Immature natural killer cell (primary cell): ENCODE results near the gene UPK3BL2. TPM values are rescaled to one million over a fixed set of nuclear protein-coding genes. Genes with fewer than 3 reads are reported as not detected.
A peak's percentile ranks its signal among the peaks of the same experiment; 100 is the strongest.
"Not testable (repeated sequence)": the region's sequence is repeated elsewhere in the genome, so short reads cannot be mapped to it uniquely, and the experiment has no call there.

ENCODE experiments used
- DNase-seq, 3 donors: peaks; one replicate each; pipeline ENCODE4 v3.0.0; 2022; ENCODE audit warnings: mixed read lengths in 1 of 3
- H3K27ac Mint-ChIP-seq, 6 donors: one replicate each; pipeline ENCODE4 v1.8.0; 2020; ENCODE audit warnings: mixed read lengths in 6 of 6, mild to moderate bottlenecking in 5 of 6, inconsistent platforms in 4 of 6, moderate library complexity in 3 of 6
- H3K27me3 Mint-ChIP-seq, 3 donors: one replicate each; pipeline ENCODE4 v1.8.0; 2020 to 2021; ENCODE audit warnings: low read depth in 3 of 3, mild to moderate bottlenecking in 3 of 3, mixed read lengths in 3 of 3, moderate library complexity in 3 of 3, inconsistent platforms in 1 of 3
- H3K36me3 Mint-ChIP-seq, 3 donors: one replicate each; pipeline ENCODE4 v1.8.0; 2020; ENCODE audit warnings: mixed read lengths in 3 of 3, inconsistent platforms in 2 of 3, mild to moderate bottlenecking in 2 of 3
- H3K4me1 Mint-ChIP-seq, 2 donors: one replicate each; pipeline ENCODE4 v1.8.0; 2020; ENCODE audit warnings: inconsistent platforms in 2 of 2, mild to moderate bottlenecking in 2 of 2, mixed read lengths in 2 of 2, moderate library complexity in 1 of 2
- H3K4me3 Mint-ChIP-seq, 5 donors: one replicate each; pipeline ENCODE4 v1.8.0; 2020; ENCODE audit warnings: mild to moderate bottlenecking in 5 of 5, mixed read lengths in 5 of 5, inconsistent platforms in 3 of 5, moderate library complexity in 3 of 5
- H3K9me3 Mint-ChIP-seq, 6 donors: one replicate each; pipeline ENCODE4 v1.8.0; 2020; ENCODE audit warnings: mild to moderate bottlenecking in 6 of 6, mixed read lengths in 6 of 6, inconsistent platforms in 4 of 6, moderate library complexity in 3 of 6
- polyA plus RNA-seq, 3 donors: library from polyadenylated mRNA; unstranded; fragments of 300-500 nt; fragmentation: Illumina TruSeq; gene quantifications; one replicate each; pipeline ENCODE4 v1.2.3, GENCODE V29; 2021

UPK3BL2 gene
- polyA plus RNA-seq, 3 donors from 2014 or later, result 0.81 to 5.2 (median 2.5) TPM

DNA sequence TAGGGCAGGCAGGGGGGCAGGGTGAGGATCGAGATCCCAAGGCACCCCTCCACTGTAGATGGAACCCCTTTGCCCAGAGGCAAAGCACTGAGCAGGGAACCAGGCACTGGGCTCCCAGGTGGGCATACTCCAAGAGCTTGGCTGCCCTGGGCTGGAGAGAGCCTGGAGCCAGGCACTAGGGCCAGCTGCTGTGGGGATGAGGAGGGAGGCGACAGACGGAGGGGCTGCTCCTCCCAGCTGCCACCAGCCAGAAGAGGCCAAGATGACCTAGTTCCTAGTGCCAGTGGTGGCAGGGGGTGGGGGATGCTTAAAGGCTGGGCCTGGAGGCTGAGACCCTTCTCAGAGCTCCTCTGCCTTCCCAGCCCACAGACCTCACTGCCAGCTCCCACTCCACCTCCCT lies 27.6 kb downstream of the UPK3BL2 start:
- H3K27me3 Mint-ChIP-seq, H3K4me1 Mint-ChIP-seq, H3K36me3 Mint-ChIP-seq, H3K27ac Mint-ChIP-seq, H3K4me3 Mint-ChIP-seq, DNase-seq, H3K9me3 Mint-ChIP-seq: not testable (repeated sequence)

DNA sequence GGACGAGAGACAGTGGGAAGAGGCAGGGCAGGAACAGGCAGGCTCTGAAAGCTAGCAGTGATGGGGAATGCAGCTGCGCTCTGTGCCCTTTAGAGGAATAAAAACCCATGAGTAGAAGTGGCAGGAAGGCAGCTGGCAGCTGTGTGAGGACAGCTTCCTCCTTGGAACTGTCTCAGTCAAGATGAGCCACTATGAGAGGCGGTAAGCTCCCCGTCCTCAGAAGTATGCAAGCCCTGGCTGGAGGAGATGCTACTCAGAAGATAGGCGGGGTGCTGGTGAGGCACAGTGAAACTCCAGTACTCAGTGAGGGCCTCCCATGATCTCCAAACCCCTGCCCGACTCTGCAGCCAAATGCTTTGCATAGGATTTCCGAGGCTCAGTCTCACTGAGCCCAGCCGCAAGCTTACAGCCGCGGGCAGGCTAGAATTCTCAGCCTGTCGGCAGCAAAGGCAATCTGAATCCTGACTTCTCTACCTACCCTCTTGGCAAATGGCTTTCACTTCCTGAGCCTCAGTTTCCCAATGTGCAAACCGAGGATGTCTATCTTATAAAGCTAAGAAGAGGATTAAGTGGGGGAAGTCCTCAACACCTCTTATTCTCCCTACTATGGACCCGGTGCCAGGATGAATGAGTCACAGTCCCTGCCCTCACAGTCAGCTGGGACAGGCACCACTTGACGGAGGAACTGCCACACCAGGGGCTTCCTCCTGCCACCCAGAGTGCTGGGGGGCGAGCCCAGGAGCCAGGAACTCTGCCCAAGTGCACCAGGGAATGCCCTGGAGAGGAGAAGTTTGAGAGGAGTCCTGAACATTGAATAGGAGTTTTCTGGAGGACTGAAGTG lies 28.4 kb downstream of the UPK3BL2 start:
- H3K4me1 Mint-ChIP-seq, DNase-seq, H3K36me3 Mint-ChIP-seq, H3K4me3 Mint-ChIP-seq, H3K27ac Mint-ChIP-seq, H3K27me3 Mint-ChIP-seq, H3K9me3 Mint-ChIP-seq: not testable (repeated sequence)

DNA sequence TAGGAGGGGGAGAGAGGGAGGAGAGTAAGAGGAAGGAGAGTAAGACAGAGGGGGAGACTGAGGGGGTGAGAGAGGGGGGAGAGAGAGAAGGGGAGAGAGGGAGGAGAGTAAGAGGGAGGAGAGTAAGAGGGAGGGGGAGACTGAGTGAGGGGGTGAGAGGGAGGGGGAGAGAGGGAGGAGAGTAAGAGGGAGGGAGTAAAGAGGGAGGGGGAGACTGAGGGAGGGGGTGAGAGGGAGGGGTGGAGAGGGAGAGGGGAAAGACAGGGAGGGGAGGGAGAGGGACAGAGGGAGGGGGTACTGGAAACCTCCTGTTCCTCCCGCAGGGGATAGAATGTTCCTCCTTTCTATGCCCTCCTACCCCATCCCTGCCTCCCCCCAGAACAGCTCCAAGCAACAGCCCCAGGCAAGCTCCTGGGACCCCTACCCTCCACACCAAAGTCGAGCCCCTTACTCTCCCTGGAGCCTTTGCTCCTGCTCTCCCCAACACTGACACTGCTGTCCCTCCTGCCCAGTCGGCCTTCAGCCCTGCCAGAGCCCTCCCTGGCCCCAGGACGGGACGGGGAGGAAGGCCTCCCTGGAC lies 30.8 kb downstream of the UPK3BL2 start:
- peak overlapping the region in 2 of 5 donors; percentile 18 to 21 for H3K4me3 Mint-ChIP-seq
- H3K27me3 Mint-ChIP-seq, DNase-seq, H3K36me3 Mint-ChIP-seq, H3K9me3 Mint-ChIP-seq, H3K4me1 Mint-ChIP-seq, H3K27ac Mint-ChIP-seq: not testable (repeated sequence)

DNA sequence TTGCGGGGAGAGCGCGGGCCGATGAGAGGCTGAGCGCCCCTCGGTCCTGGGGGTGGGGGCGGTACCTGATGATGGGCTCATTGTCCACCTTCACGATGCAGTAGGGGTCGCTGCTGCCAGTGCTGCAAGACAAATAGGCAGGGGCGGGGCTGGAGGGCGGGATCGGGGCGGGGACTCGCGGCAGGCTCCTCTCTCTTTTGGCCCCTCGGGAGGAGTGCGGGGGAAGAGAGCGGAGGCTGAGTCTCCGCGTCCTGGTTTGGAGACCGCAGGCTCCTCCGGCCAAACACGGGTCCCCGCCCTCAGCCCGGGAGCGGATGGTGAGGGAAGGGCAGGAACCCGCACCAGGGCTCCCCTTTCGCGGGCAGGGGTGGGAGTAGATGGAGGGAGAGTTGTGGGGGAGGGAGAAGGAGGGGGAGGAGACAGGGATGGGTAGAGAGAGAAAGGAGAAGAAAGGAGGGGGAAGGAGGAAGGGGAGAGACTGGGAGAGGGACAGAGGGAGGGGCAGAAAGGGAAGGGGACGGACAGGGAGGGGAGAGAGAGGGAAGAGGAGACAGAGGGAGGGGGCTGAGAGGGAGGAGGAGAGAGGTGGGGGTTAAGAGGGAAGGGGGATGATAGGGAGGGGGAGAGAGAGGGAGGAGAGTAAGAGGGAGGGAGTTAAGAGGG lies 31.5 kb downstream of the UPK3BL2 start:
- H3K36me3 Mint-ChIP-seq, H3K27me3 Mint-ChIP-seq, DNase-seq, H3K4me1 Mint-ChIP-seq, H3K27ac Mint-ChIP-seq, H3K9me3 Mint-ChIP-seq, H3K4me3 Mint-ChIP-seq: not testable (repeated sequence)

DNA sequence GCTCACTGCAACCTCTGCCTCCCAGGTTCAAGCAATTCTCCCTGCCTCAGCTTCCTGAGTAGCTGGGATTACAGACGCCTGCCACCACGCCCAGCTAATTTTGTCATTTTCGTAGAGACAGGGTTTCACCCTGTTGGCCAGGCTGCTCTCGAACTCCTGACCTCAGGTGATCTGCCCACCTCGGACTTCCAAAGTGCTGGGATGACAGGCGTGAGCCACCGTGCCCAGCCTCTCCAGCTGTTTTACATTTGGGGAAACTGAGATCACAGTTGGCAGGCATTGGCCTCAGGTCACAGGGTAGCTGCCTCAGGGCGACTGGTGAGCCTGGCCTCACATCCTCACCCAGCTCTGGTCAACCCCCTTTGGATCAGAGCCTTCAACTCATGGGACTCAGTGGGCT lies 32.9 kb downstream of the UPK3BL2 start:
- not testable (repeated sequence) for H3K4me1 Mint-ChIP-seq, H3K27ac Mint-ChIP-seq, H3K27me3 Mint-ChIP-seq, H3K36me3 Mint-ChIP-seq, H3K4me3 Mint-ChIP-seq, DNase-seq, H3K9me3 Mint-ChIP-seq

DNA sequence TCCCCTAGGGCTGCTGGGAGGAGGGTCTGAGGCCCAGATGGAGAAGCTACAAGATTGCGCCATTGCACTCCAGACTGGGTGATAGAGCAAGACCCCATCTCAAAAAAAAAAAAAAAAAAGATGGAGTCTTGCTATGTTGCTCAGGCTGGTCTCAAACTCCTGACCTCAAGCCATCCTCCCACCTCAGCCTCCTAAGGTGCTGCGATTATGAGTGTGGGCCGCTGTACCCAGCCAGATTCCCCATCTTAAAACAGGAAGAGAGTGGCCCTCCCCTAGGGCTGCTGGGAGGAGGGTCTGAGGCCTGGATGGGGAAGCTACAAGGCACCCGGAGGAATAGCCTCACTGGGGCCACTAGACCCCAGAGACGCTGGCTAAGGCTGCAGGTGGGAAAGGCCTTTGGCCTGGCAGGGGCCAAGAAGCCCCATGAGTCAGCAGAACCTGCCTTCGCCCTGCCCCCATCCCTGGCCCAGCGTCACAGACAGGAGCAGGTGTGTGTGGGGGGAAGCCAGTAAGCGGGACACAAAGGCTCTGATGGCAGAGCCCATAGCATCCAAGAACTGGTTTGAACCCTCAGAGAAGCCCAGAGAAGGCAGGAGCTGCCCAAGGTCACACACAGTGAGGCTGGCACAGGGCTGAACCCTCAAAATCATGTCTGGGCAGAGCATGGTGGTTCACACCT lies 35.9 kb downstream of the UPK3BL2 start:
- not testable (repeated sequence) for H3K36me3 Mint-ChIP-seq, H3K4me3 Mint-ChIP-seq, H3K27me3 Mint-ChIP-seq, H3K4me1 Mint-ChIP-seq, DNase-seq, H3K27ac Mint-ChIP-seq, H3K9me3 Mint-ChIP-seq

DNA sequence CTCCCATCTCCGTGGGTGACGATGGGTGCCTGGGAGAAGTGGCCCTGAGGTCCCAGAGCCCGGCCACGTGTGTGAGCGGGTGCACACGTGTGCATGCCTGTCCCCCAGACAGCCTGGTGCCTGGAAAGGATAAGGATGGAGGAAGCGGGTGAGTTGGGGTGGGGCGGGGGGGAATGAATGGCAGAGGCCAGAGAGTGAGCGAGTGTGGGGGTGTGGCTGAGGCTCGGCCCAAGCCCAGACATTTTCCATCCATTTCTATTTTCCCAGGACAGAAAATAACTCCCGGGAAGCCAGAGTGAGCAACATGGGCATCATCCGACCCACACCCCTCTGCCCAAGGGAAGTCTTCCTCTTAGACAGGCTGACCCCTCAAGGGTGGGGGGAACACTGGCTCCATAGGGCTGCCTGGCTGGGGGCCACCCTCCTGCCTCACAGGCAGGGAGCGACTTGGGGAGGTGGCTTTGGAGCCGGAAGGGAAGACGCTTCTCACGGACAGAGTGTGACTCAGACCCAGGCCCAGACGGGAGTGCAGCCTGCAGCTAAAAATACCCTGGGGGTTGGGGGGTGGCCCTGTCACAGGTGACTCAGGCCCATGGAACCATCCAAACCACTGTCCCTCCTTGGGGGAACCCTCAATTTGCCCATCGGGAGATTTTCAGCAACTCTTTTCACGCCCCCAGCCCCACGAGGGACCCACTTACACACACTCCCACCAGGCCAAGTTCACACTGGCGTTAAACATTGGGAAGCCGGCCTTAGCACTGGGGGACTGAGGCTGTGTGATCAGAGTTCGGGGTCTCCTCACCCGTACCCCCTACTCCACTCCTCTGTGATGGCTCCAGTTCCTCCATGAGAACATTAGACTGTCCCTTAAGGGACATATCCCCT lies 38.0 kb downstream of the UPK3BL2 start:
- H3K27ac Mint-ChIP-seq, H3K27me3 Mint-ChIP-seq, H3K4me3 Mint-ChIP-seq, H3K9me3 Mint-ChIP-seq, H3K4me1 Mint-ChIP-seq, H3K36me3 Mint-ChIP-seq, DNase-seq: not testable (repeated sequence)

DNA sequence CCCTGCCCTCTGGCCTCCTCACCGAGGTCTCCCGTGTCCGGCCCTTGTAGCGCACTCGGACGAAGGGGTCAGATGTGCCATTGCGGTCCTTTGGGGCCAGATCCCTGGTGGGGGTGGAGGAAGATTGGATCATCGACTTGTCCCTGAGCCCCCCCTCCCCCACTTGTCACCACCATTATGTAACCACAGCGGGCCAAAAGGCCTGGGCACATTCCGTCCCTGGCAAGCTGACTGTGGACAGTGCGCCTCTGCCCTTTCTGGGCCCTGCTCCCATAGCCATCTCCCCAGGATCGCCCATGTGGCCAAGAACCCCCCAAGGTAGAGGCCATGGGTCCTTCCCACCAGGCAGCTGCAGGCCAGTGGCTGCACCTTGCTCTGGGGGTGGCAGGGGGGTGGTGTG lies 40.4 kb downstream of the UPK3BL2 start:
- DNase-seq, H3K4me1 Mint-ChIP-seq, H3K4me3 Mint-ChIP-seq, H3K9me3 Mint-ChIP-seq, H3K27me3 Mint-ChIP-seq, H3K27ac Mint-ChIP-seq, H3K36me3 Mint-ChIP-seq: not testable (repeated sequence)

DNA sequence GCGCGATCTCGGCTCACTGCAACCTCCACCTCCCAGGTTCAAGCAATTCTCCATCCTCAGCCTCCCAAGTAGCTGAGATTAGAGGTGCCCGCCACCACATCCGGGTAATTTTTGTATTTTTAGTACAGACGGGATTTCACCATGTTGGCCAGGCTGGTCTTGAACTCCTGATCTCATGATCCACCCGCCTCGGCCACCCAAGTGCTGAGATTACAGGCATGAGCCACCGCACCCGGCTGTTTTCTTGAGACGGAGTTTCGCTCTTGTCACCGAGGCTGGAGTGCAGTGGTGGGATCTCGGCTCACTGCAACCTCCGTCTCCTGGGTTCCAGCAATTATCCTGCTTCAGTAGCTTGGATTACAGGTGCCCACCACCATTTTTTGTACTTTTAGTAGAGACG lies 45.2 kb downstream of the UPK3BL2 start:
- H3K4me1 Mint-ChIP-seq, H3K36me3 Mint-ChIP-seq, H3K9me3 Mint-ChIP-seq, DNase-seq, H3K4me3 Mint-ChIP-seq, H3K27ac Mint-ChIP-seq, H3K27me3 Mint-ChIP-seq: not testable (repeated sequence)

DNA sequence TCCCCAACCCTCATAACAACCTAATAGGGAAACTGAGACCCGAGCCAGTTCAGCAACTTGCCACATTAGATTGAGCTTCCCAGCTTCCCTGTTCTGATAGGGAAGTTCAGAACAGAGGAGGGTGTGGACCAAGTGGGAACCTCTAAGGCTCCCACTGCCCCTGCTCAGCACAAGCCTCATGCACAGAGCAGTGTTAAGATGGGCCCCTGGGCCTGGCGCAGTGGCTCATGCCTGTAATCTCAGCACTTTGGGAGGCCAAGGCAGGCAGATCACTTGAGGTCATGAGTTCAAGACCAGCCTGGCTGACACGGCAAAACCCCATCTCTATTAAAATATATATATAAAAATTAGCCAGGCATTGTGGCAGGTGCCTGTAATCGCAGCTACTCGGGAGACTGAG lies 46.2 kb downstream of the UPK3BL2 start:
- H3K9me3 Mint-ChIP-seq, H3K4me1 Mint-ChIP-seq, H3K36me3 Mint-ChIP-seq, H3K27ac Mint-ChIP-seq, H3K27me3 Mint-ChIP-seq, H3K4me3 Mint-ChIP-seq, DNase-seq: not testable (repeated sequence)

DNA sequence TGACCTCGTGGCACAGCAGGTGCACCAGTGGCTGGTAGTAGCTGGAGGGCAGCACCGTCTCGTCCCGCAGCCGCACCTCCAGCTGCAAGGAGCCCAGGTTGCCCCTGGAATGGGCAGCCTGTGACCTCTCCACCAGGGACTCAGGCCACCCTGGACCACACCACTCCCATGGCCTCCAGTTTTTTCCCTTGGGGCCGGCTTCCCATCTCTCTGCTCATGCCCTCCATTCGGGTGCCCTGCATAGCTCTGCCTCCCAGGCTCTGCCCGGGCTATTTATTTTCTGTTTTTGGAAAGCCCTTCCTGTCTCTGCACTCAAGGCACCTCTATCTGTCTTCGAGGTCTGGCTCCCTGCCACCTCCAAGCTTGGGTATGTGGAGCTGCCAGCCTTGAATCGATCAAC lies 46.6 kb downstream of the UPK3BL2 start:
- not testable (repeated sequence) for H3K36me3 Mint-ChIP-seq, H3K4me3 Mint-ChIP-seq, H3K27me3 Mint-ChIP-seq, H3K4me1 Mint-ChIP-seq, DNase-seq, H3K27ac Mint-ChIP-seq, H3K9me3 Mint-ChIP-seq

DNA sequence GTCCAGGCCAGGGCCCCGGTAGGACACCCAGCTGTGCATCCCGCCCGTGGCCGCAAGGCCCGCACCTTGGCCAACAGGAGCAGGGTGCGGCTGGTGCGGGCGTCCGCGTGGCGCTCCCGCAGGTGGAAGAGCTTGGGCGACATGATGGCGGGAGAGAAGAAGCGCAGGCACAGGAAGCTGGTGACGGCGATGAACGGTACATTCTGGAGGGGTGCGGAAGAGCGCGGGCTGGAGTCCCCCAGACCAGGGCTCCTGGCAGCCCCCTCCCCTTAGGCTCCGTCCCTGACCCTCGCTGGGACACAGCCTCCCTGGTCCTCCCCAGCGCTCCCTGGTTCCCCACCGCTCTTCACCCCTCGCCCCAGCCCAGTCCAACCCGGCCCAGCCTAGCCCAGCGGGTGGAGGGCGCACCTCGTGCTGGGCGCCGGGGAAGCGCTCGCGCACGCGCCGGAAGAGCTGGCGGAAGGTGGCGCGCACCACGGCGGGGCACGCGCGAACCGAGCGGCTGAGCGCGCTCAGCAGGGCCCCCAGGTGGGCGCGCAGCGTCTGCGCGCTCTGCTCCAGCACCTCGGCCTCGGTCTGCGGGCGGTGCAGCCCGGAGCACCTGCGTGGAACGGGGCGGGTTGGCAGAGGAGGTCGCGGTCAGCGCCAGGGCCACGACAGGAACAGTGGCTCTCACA lies 48.9 kb downstream of the UPK3BL2 start:
- not testable (repeated sequence) for H3K36me3 Mint-ChIP-seq, DNase-seq, H3K27ac Mint-ChIP-seq, H3K4me3 Mint-ChIP-seq, H3K27me3 Mint-ChIP-seq, H3K4me1 Mint-ChIP-seq, H3K9me3 Mint-ChIP-seq

DNA sequence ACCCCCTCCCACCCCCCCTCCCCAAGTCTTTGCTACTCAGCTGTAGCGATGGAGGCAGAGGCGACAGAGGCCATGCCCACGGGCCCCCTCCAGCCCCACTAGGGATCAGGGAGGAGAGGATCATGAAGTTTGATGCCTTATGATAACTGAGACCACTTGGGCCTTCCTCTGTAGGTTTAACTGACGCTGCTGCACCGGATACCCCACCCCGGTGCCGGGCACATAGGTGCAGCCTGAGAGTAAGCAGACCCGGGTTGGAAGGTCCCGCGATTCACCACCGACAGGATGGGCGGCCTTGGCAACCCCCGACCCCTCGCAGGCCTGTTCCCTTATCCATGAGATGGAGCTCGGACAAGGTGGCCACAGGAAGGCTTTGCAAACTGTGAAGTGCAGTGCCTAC lies 49.5 kb downstream of the UPK3BL2 start:
- H3K27me3 Mint-ChIP-seq, H3K27ac Mint-ChIP-seq, DNase-seq, H3K4me1 Mint-ChIP-seq, H3K9me3 Mint-ChIP-seq, H3K4me3 Mint-ChIP-seq, H3K36me3 Mint-ChIP-seq: not testable (repeated sequence)
